Stimulated activated CD8-positive, alpha-beta memory T cell treated with anti-CD3 and anti-CD28 coated beads, Interleukin-12 subunit alpha, Interleukin-12 subunit beta, amount 100 ng/mL, for 1 hour (primary cell): ENCODE data around the gene URM1.

Experiments used
- DNase-seq: peaks from one replicate; pipeline ENCODE4 v3.0.0-alpha.2; 2020; ENCODE audit warnings: low read depth

The URM1 gene

DNA sequence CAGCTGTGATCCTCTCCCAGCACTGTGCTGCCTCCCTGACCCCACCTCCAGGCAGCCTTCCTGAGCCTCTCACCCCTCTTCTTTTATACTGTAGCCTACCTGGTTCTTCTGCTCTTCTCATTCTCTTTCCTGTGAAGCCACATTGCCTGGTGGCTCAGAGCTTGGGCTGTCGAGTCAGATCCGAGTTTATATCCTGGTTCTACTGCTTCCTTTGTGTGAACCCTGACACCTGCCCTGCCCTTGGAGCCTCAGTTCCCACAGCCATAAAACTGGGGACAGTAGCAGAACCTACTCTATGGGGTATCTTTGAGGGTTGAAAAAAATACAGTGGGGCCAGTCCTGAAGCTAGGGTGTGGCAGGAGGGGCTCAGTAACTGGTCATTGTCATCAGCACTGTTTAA lies 22.0 kb upstream of the URM1 start:
- DNase-seq, result no peak

DNA sequence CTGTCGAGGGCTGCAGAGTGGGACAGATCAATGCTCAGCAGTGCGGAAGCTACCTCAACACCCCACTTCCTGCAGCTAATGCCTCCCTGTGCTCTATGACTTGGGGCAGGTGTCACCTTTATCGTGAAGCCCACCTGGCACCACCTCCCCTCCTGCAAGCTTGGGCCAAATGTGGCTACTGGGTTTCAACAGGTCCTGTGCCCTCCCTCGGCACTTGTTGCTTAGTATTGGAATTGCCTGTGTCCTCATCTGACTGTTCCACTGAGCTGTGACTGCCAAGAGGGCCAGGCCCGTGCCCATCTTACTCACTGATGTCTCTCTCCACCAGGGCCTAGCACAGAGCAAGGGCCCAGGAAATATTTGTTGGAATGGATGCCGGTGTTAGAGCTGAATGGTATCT lies 21.4 kb upstream of the URM1 start:
- DNase-seq, result no peak

DNA sequence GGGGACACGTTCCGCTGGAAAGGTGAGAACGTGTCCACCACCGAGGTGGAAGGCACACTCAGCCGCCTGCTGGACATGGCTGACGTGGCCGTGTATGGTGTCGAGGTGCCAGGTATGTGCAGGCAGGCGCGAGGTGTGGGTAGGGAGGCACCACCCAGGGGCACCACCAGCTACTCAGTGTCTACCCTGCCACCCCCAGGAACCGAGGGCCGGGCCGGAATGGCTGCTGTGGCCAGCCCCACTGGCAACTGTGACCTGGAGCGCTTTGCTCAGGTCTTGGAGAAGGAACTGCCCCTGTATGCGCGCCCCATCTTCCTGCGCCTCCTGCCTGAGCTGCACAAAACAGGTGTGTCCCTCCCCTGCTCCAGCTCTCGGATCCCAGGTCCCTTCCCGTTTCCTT lies 15.7 kb upstream of the URM1 start:
- no peak for DNase-seq

DNA sequence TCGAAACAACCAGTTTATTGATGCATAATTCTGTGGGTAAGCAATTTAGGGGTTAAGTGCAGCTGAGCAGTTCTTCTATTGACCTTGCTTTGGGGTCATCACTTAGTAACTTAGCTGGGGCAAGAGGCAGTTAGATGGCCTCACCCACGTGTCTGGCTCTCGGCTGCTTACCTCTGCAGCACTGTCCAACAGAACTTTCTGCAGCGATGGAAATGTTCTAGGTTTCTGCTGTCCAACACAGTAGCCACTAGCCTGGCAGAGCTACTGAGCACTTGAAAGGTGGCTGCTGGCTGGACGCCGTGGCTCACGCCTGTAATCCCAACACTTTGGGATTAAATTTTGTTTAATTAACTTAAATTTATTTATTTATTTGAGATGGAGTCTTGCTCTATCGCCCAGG lies 13.1 kb upstream of the URM1 start:
- DNase-seq, result no peak

DNA sequence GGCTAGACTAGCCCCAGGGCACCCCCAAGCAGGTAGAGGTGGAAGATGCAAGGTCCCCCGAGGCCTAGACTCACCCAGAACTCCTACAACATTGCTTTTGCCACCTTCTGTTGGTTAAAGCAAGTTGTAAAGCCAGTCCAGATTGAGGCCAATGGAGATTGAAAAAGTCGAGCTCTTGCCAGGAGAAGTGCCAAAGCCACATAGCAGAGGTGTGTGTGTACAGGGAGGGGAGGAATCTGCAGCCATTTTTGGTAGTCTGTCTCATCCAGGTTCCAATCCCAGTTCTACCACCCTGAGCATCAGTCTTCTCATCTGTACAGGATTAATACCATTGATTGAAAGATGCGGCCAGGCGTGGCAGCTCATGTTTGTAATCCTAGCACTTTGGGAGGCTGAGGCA lies 12.3 kb upstream of the URM1 start:
- DNase-seq, result no peak

DNA sequence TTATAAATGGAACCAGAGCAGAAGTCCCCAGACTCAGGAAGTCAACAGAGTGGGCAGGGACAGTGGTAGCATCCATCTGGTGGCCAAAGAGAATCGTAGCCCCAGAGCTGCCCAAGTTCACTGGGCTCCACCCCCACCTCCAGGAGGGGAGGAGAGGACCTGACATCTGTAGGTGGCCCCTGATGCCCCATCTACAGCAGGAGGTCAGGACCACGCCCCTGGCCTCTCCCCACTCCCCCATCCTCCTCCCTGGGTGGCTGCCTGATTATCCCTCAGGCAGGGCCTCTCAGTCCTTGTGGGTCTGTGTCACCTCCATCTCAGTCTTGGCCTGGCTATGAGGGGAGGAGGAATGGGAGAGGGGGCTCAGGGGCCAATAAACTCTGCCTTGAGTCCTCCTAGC lies 10.3 kb upstream of the URM1 start:
- no peak for DNase-seq

DNA sequence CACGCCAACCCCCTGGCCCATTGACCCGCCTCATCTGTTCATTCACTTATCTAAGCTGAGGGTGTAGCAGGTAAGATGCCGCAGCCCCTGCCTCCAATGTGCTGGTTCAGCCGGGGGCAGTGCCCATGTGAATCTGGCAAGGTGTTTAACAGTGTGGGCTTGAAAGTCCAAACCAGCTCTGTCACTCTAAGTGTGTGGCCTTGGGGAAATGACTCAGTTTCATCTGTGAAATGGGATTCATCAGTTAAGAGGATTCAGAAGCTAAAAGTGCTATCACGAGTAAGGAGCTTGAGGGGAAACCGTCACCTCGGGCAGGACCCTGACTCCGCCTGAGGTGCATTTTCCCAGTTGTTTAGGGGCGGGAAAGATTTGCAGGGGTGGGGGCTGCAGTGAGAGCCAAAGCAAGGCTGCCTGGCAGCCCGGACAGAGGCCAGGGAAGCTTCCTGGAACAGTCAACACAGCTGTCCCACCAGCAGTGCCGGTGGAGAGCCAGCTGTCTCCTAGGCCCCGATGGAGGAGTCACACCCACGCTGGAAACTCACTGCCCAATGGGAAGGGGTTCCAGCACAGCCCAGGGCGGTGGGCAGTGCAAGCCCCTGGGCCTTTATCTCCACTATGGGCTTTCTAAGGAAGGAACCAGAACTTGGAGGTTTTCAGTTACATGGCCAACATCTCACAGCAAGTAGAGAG lies 9.7 kb upstream of the URM1 start:
- DNase-seq, result no peak

DNA sequence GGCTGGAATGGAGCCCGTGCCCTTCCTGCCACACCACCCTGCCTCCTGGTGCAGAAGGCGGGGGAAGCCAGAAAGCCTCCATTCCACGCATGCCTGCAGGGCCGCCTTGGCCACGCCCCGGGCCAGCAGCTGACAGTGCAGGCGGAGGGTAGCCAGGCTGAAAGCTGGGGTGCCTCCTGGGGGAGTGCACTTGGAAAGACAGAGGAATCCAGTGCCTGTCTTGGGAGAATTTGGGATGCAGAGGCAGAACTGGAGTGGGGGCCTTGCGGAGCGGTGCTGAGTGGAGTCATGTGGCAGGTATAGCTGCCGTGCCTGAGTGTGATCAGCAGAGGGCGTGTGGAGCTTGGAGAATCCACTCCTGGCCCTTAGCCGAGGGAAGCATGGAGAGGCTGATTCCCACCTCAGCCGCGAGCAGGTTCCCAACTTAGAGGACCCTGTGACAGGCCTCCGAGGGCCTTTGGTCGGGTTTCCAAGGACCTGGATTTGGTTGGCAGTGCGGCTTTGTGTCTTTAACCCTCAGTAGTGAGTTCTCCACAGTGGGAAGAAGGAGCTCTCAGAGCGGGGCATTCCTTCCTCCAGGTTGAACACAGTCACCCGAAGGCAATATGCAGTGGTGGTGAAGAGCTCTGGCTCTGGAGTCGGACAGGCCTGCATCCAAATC lies 9.1 kb upstream of the URM1 start:
- DNase-seq, result peak; percentile 43

DNA sequence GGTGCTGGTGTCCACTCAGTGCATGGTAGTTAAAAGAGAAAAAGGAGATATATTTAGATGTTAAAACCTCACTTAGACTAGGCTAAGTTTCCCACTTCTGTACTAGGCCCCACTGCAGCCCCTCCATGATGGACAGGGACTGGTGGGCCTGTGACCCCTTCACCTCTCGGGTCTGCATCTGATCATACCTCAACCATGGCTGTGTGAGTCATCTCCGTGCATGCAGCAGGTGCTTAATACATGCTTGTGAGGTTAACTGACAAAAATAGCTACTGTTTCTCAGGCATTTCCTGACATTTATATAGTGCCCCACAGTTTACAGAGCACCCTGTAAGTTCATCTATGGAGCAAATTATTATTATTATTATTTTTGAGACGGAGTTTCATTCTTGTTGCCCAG lies 8.4 kb upstream of the URM1 start:
- DNase-seq, result no peak

DNA sequence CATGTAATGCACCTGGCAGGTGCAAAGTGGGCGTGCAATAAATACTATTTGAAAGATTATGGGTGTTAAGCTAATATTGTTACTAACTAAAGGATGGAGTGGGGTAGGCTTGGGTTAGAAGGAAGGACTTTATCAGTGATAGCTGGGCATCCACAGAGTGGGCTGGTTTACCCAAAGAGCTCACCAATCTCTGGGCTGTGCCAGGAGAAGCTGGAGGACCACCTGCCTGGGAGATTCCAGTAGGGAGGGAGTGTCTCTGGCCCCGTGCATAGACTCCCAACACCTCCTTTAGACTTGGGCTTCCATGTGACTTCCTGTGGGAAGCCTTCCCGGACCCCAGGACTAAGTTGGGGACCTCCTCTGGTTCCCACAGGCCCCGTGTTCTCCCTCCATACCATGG lies 5.6 kb upstream of the URM1 start:
- no peak for DNase-seq

DNA sequence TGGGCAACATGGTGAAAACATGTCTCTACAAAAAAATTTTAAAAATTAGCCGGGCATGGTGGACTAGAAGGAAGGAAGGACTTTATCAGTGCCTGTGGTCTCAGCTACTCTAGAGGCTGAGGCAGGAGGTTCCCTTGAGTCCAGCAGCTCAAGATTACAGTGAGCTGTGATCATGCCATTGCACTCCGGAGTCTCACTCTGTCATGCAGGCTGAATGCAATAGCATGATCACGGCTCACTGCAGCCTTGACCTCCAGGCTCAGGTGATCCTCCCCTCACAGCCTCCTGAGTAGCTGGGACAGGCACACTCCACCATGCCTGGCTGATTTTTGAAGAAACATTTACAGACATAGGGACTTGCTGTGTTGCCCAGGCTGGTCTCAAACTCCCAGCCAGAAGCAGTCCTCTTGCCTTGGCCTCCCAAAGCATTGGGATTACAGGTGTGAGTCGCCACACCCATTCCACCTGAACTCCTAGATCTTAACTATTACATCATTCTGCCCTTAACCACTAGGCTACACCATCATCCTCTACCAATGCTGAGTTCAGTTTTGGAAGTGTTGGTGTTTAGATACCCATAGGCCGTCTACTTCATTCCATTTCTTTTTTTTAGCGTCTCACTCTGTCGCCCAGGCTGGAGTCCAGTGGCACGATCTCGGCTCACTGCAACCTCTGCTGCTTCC lies 2.0 kb upstream of the URM1 start:
- DNase-seq, result no peak

DNA sequence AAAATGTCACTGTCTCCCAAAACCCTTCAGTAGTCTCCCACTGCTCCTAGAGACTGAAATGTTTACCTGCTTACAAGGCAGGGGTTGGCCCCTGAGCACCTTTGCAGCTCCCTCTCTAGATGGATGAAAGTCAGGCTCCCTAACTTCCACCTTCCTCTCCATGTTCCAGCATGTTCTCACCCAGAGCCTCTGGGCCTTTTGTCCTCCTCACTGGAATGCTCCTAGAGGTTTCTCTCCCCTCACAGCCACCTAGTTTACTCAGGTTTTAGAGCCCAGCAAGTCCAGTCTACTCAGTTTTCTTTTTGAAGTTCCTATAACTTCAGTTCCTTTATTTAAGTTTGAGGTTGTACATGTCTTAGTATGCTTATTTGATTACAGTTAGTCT lies 815 bp upstream of the URM1 start:
- DNase-seq, result no peak

DNA sequence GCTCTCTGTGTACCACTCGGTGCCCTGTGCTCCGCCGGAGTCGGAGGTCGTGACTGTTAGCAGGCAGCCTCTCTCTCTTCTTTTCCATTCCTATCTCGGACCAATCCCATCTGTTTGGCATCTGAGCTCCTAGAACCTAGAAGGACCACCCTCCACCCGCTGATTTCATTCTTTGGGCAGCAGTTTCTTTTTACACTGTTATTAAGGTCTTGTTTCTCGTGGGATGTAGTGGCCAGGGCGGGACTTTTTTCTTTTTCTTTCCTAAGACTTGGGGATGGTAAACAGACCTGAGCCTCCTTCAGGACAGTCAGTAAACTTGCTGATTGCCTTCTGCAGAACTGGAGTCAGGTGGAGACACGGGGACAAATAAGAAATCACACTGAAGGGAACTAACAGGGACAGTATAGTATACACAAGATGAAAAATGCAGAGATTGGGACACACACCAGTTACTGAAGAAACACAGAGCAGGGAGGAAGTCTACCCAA lies 500 bp downstream of the URM1 start:
- DNase-seq, result no peak

DNA sequence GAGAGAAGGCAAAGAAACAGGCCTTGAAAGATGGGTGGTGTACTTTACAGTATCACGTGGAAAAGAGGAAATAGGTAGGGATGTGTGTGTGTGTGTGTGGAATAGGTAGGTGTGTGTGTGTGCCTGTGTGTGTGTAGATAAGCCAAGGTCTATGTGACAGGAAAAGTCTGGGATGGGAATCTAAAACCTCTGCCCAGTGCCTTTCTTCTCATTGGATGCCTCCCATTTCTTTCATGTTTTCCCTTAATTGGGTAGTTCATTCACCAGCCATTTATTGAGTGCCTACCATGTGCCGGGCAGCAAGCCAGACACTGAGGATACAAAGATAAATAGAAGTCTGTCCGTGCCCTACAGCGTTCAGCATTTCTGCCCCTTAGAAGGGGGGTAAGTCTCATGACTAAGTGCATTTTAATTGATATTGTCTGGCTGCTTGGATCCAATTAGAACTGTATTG lies 1.0 kb downstream of the URM1 start:
- no peak for DNase-seq

DNA sequence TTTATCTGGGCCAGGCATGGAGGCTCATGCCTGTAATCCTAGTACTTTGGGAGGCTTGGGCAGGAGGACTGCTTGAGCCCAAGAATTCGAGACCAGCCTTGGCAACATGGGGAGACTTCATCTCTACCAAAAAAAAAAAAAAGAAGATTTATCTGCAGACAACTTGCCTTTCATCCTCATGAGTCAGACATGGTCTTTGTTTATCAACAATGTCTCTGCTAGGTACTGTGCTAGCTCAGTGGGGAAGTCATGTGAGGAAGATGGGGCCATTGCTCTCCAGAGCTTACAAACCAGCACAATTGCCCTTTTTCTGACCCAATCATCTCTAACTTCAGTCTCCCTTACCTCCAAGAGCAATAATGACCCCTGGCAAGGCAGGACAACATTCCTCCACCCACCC lies 1.6 kb downstream of the URM1 start:
- no peak for DNase-seq

DNA sequence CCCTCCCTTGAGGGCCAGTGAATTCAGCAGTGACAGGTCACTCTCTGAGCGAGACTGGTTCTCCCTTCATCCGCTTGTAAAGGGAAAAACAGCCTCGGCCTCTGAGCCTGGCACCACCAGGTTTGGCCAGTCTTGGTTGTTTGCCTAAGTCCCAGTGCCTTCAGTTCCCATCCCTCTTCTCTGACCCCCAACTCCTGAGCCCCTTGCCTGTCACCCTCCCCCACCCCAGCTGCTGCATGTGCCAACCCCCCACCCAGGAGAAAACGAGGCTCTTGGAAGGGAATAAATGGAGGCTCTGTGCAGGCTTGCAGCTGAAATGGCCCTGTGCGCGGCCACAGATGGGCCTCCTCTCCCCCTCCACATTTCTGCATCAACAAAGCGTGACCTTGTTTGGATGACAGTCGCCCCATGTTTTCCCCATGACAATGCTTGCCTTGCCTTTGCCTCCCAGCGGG lies 3.1 kb downstream of the URM1 start:
- DNase-seq, result no peak

DNA sequence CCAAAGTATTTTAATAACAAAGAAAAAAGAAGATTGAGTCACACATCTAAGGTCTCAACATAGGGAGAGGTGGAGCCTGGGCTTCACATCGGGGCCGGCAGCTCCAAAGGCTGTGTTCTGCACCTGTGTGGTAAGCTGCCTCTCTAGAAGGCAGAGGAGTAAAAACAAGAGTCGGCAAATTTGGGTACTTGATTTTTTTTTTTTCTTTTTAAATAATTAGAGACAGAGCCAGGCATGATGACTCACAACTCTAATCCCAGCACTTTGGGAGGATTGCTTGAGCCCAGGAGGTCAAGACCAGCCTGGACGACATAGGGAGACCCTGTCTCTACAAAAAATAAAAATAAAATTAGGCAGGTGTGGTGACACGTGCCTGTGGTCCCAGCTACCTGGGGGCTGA lies 4.7 kb downstream of the URM1 start:
- DNase-seq, result no peak

DNA sequence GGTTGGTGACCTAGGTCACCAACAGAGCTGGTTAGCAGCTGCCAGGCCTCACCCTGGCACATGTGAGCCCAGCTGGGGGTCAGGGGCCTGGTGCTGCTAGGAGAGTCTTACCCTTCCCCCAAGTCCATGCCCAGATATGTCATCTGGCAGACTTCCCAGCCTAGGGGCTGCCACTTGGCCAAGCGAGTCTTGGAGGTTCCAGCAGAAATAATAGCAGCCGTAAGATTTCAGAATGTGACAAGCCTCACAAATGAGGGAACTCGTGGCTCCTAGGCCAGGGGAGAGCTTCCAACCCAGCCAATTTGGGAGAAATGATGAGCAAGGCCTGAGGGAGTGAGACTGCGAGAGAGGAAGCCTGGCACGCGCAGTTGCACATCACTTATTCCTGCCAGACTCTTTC lies 11.1 kb downstream of the URM1 start:
- DNase-seq, result no peak

DNA sequence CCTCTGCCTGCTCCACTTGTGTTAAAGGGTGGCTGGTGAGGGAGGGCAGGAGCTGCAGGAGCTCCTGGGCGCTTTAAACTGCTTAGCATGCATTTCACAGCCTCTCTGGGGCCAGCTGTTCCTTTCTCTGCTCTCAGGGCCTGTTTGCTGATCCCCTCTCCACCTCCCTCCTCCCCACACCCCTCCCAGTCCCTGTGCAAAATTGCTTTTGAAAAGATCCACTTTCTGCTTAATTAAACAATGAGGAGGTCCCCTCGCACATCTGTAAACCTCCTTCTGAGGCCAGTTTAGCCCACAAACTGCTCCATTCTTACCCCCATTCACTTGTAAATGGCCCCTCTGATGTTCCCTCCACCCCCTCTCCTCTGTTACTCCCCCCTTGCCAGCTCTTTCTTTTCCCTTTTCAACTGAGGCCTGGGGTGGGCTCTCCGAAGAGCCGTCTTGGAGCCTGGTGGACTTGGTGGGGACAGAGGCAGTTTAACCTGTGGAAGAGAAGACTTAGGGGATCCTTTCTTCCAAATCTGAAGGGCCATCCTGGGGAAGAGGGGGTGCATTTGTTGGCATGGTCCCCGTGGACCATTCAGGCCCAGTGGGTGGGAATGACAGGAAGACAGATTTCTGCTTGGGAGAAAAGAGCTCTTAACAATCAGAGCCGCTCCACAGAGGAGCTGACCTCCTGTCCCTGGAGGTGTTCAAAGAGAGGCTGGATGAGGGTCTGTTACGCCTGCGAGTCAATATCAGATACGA lies 12.0 kb downstream of the URM1 start:
- DNase-seq, result no peak

DNA sequence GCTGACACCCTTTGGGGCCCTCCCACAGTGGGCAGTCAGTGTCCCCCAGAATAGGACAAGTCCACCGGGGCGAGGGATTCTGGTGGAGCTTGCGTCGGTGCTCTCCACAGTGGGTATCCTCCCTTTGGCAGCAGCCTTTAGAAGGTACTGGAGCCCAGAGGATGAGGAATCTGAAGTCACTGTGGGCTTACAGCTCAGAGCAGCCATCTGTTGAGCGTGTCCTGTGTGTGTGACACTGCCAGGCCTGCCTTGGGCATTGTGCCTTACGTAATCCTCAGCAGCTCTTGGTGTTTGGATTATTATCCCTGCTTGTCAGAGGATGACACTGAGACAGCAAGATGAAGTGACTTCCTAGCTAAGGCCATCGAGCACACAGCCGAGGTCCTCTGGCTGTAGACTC lies 12.6 kb downstream of the URM1 start:
- no peak for DNase-seq

DNA sequence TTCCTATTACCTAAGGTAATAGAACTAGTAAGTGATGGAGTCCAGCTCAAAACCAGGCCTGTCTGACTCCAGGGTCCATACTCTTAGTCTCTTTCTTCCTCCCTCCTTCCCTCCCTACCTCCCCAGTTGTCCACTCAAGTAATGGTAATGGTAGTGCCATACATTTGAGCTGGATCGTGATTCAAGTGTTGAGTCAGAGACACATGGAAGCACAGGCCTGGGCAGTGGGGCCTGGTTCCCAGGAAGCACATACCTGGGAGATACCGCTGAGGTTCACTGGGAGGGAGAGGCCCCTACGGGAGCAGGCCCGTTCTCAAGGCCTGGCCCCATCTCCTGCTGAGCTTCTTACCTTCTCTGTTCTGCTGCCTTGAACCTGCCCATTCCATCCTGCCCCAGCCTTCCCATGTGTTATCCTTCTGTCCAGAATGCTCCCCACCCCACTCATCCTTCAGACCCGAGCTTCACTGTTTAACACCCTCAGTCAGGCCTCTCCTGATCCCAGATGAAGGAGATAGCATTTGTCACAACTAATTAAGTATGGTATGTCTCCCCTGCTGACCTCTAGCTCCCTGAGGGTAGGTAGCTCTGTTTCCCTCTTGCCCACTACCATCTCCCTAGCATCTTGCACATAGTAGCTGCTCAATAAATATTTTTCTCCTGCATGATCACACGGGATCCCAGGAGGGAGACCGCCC lies 13.8 kb downstream of the URM1 start:
- no peak for DNase-seq
